LoVo (cell line): ENCODE results near the gene ISX.
"Not testable (repeated sequence)": the region's sequence is repeated elsewhere in the genome, so short reads cannot be mapped to it uniquely, and the experiment has no call there.

Source experiments
- DNase-seq: peaks from one replicate; pipeline ENCODE4 v3.0.0-alpha.2; 2016; ENCODE audit warnings: low spot score

Gene ISX

DNA sequence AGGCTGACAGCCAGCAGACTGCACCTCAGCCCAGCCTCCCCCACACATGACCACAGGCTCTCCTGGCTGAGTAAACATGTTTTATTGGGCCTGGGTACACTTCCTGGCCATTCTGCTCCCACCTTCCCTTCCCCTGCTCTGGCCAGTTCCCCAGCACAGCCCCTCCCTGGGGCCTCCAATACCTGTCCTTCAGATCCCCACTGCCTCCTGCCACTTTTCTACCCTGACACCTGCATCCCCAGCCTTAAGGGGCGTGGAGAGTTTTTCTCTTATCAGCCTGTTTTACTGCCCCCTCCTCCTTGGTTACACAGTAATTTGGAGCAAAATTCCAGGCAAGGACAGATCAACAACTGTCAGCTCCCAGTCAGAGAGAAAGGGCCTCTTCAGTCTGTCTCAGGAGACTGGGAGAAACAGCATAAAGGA is at the start of gene ISX:
Gene ISX, plus strand, starts transcription at position 363 of the 423 bp plus-strand sequence. CDS start 930 bp downstream, outside the sequence.
- peak; percentile 11 for DNase-seq

DNA sequence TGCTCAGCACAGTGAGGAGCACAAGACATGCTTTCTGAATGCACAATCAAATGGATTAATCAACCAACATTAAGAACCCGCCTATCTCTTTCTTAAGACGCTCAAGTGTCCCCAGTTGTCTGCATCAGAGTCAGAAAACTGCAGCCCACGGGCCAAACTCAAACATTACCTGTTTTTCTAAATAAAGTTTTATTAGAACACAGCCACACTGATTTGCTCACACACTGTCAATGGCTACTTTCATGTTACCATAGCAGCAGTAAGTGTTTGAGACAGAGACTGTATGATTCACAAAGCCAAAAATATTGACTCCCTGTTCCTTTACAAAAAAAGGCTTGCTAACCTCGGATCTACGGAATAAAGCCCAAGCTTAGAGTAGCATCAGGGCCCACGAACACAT is 49.0 kb upstream of the ISX start:
- DNase-seq: no peak

DNA sequence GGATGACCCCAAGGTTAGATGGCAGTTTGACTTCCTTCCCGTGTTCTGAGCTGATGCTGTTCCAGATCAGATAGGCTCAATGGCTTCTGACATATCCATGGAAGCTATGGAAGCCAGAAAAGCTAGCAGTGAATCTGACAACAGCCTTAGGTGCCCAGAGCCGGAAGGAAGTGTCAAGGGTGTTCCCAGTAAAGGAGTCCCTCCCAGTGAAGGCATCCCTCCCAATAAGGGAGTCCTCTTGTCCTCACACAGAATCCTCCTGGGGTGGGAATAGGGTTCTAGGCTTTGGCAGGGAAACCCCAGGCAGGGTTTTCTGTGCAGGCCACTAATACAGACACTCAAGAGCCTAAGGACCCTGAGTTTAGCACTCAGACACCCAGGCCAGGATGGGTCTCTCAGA is 47.0 kb upstream of the ISX start:
- DNase-seq: no peak

DNA sequence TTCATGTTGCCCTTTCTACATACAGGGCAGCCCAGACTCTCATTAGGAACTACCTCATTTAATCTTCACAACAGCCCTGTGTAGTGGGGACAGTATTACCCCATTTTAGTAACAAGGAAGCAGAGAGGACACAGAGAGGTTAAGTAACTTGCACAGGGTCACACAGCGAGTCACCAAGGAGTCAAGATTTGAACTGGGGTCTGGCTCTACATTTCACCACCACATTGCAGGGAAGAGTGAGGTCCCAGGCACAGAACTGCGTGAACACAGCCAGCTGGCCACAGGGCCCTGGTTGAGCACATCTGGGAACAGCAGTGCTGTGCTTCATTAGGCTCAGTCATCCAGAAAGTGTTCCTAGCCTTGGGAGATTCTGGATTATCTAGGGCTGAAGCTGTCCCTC is 45.4 kb upstream of the ISX start:
- DNase-seq: no peak

DNA sequence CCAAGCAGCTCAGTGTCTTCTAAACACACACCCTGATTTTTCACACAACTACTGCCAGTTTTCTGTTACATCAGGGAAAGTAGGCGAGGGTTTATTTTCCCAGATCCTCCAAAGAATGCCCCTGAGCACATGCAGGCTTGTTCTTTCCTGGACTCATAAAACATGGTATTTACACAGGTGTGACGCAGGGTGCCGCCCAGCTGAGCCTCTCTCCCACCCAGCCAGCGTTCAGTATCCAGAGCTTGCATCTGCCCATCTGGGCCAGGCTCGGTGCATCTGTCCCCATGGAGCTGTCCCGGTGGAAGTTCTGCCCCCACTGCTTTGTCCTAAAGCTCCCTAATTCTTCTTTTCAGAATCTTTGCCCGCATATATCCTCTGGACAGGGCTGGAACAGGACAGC is 44.8 kb upstream of the ISX start:
- DNase-seq: peak; percentile 19

DNA sequence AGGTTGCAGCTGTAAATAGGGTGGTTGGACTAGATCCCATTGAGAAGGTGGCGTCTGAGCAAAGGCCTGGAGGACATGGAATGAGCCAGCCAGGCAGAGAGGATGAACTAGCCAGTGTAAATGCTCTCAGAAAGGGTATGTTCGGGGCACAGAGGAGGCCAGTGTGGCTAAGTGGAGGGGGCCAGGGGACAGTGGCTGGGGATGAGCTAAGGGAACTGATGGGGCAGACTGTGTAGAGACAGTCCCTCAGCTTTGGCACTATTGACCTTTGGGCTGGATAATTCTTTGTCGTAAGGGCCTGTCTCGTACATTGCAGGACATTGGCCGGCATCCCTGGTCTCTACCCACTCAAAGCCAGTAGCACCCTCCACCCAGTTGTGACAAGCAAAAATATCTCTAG is 43.7 kb upstream of the ISX start:
- DNase-seq: no peak

DNA sequence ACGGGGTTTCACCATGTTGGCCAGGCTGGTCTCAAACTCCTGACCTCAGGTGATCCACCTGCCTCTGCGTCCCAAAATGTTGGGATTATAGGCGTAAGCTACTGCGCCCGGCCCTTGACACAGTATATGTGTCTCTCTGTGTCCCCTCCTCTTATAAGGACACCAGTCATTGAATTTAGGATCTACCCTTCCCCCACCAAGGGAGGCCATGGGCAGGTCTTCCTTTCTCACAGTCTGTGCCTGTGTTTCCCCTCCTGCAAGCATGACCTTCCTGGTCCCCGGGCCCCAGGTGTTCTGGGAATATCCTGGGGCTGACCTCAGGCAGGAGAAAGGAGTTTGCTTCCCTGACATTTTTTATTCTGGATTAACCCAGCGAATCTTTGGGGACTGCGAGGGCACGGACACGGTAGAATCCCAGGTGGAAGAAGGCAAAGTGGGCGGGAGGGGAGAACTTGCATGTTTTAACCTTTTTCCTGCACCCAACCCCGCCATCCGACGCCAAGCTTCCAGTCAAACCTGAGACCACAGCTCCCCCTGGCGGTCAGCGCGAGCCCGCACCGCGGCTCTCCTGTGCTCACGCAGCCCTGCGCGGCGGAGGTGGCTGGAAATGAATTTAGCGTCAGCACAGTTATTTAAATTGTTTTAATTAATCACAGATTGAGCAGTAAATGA is 42.1 kb upstream of the ISX start:
- DNase-seq: peak; percentile 47

DNA sequence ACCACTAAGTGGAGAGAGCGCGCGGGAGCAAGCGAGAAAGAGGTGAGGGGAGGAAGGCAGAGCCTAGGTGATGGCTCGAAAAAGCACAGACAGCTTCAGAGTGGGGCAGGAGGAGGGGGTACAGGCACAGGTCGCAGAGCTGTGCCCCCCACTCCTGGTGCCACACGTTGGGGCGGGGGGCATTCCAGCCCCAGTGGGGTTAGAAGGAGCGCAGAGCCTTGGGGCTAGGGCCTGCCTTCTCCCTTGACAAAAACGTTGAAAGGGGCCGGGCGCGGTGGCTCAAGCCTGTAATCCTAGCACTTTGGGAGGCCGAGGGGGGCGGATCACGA is 41.6 kb upstream of the ISX start:
- DNase-seq: no peak

DNA sequence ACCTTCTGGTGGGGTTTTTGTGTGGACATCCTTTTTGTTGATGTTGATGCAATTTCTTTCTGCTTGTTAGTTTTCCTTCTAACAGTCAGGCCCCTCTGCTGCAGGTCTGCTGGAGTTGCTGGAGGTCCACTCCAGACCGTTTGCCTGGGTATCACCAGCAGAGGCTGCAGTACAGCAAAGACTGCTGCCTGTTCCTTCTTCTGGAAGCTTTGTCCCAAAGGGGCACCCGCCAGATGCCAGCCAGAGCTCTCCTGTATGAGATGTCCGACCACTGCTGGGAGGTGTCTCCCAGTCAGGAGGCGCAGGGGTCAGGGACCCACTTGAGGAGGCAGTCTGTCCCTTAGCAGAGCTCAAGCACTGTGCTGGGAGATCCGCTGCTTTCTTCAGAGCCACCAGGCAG is 35.8 kb upstream of the ISX start:
- DNase-seq: not testable (repeated sequence)

DNA sequence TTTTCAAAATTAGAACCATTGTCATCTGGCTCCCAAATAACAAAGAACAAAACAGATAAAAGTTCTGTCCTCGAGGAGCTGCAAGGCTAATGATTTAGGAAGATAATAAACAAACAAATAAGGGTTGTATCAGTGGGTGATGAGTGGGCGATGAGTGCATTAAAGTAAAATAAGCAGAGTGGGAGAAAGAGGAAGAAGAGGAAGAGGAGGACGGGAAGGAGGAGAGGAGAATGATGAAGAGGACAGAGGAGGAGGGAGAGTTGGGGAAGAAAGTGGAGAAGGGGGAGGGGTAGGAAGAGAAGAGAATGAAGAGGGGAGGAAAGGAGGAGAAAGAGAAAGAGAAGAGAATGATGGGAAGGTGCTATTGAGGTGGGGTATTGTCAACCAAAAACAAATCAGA is 33.4 kb upstream of the ISX start:
- no peak for DNase-seq

DNA sequence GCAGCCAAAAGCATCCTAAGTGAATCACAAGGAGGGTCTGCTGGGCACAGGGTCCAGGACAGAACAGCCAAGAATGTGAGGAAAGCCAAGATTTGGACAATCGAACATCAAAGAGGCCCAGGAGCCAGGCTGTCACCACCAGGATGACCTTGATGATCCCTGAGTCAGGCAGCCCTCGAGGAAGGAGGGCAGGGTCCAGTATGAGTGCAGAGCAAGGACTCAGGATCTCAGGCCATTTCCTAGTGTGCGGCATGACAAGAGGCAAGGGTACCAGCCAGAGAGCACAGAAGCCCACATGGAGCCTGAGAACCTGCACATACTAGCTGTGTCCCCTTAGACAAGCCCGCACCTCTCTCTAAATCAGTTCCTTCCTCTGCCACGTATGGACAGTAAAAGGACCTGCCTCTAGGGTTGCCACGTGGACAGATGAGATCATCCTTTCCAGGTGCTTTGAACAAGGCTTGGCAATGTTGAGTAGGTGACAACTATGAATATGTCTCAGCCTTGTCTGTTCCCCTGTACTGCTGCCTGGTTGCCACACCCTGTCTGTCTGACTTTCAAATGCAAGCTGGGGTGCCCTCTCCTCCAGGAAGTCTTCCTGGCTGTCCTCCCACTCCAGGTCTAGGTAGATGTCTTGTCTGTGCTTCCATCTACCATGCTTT is 32.2 kb upstream of the ISX start:
- DNase-seq: peak; percentile 5

DNA sequence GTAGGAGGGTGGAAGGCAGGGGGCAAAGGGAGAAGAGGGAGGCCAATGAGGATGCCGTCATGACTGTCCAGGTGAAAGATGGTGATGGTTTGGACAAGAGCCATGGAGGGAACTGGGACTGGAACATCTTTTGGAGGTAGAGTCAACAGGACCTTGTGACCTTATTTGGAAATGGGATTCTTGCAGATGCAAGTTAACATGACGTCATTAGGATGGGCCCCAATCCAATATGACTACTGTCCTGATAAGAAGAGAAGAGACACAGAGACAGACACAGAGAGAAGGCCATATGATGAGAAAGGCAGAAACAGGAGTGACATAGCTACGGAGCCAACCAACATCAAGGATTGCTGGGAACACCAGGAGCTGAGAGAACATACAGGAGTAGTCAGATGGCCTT is 31.0 kb upstream of the ISX start:
- no peak for DNase-seq

DNA sequence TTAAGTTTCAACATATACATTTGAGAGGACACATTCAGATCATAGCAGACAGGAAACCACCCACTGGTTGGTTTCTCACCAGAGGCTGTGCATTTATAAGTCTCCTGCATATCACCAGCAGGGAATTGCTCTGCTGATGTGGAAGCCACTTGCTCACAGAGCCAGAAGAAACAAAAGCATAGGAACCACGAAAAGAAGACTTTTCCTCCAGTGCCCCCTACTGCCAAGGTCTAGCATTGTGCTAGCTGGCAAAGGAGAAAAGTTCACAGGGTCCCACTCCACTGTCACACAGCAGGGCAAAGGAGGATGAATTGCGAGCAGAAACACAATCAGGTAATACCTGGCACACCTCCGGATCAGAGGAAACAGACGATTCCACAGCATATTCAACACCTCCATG is 28.9 kb upstream of the ISX start:
- no peak for DNase-seq

DNA sequence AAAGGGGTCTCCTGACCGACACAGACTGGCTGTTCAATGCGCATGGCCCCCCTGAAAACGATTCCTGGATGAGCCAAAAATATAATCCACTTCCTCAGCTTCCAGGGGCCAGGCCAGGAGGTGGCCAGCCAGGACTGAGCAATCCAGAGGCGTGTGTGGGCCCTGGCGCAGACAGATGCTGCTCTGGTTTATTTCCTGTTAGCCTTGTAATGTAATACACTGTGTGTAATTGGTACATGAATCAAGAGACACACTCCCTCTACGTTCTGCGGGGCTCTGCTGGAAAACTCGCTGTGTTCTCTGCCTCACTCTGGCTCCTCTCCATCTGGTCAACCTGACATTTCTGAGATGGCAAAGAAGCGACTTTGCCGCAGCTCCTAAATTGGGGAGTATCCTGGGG is 26.3 kb upstream of the ISX start:
- DNase-seq: no peak

DNA sequence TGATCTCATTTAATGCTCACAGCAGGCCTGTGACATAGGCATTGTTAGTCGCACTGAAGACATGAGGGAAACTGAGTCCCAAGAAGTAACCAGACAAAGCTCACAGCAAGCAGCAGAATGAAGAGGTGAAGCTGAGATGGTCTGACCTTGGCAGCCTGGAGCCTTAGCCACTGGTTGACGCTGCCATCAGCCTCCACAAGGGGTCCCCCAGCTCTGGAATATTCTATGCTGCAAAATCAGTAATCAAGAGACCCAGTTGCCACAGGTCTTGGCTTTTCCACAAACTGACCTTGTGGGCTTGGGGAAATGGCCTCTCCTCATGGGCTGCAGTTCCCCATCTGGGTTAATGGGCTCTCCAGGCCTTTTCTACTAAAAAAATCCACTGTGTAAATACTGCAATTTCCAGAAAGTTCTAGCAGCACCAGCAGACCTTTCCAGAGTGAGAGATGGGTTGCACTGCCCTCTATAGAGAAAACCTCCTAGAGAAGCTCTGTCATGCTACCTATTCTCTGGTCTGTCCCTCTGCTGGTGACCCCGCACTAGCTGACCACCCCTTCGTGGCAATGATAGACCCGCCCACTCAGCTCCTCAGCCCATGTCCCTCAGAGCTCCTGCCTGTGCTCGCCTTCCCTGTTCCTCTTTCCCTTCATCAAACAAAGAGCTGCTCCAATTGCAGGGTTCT is 22.6 kb upstream of the ISX start:
- no peak for DNase-seq

DNA sequence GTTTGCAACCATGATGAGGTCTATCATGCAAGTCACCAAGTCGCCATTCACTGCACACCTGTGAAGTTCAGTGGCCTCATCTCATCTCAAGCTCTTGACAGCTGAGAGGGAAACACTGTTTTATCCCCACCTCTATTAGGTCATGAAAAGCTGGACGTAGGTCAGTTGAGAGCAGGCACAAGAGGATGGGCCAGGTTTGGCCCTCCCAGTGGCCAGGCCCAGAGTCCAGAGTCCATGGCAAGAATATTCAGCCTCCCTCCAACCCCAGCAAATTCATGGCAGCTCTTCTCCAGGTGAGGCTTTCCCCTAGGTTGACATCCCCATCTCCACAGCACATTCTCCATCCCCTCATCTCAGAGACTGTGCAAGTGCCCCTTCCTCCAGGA is 22.0 kb upstream of the ISX start:
- DNase-seq: no peak

DNA sequence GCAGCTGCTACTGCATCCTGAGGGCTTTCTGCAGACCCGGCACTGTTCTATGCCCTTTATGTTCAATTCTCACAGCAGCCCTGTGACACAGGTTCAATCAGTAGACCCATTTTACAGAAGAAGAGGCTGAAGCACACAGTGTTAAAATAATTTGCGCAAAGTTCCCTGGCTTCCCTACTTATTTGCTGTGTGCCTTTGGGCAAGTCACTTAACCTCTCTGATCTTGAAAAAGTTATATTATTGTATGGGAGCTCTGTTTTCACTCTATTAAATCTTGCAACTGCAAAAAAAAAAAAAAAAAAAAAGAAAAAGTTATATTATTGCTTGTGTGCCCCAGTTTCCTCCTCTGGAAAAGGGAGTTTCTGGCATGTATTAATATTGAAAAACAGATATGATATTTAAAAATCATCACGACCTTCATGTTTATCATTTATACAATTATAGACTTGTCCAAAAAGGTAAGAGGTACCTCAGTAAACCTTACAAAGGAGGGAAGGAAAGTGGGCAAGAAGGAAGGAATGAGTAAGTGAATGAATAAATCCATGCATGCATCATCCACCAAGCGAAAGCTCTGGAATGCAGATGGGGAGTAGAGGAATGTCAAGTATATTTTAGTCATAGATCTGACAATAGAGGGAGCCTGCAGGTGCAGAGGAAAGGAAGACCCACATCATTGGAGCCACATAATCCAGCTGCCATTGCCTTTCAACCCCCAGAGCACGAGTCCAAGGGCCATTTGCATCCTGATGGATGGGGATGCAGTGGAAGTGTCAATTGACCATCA is 21.2 kb upstream of the ISX start:
- DNase-seq: no peak

DNA sequence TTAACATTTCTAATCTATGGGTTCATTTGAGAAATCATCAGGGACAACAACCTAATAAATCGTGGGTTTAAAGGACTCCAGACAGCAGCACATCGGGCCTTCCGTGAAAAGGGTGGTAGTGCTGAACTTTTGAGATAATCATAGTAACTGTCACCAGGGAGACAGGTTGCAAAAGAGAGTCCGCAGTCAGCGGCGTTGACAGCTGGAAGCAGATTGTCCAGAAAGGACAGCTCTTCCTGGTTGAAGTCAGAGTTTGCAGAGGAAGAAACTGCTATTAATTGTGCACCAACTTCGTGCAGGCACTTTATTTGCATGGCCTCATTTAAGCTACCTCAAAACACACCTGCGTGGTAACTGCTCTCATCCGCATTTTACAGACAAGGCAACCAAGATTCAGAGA is 20.5 kb upstream of the ISX start:
- no peak for DNase-seq

DNA sequence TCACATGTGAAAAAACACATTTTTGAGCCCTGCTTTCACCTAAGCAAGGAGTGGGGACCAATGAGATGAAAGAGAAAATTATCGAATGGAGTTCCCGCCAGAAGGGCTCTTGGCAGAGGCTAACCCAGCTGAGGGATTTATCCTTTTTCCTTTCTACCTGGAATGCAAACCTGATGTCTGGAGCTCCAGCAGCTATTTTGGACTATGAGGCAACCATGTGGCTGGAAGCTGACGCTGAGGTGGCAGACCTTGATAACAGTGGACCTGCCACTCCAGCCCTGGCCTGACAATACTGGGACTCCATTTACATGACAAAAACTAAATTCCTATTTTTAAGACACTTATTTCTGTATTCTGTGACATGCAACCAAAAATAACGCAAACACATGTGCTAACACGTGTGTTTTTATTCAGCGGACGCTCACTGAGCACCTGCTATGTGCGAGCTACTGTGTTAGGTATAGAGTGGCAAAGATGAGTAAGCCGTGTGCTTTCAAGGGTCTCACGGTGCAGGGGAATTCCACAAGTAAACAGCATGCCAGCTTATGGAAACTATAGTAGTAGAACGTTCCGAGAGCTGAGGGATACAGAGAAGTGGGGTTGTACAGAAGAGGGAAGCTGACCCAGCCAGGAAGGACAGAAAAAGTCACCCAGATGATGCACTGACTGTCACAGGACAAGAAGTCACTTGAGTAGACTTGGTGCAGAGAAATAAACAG is 19.1 kb upstream of the ISX start:
- DNase-seq: no peak

DNA sequence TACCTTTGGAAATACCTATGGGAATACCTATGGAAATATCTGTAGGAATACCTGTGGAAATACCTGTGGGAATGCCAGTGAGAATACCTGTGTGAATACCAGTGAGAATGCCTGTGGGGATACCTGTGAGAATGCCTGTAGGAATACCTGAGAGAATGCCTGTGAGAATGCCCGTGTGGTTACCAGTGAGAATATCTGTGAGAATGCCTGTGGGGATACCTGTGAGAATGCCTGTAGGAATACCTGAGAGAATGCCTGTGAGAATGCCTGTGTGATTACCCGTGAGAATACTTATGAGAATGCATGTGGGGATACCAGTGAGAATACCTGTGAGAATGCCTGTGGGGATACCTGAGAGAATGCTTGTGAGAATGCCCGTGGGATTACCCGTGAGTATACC is 15.9 kb upstream of the ISX start:
- not testable (repeated sequence) for DNase-seq

DNA sequence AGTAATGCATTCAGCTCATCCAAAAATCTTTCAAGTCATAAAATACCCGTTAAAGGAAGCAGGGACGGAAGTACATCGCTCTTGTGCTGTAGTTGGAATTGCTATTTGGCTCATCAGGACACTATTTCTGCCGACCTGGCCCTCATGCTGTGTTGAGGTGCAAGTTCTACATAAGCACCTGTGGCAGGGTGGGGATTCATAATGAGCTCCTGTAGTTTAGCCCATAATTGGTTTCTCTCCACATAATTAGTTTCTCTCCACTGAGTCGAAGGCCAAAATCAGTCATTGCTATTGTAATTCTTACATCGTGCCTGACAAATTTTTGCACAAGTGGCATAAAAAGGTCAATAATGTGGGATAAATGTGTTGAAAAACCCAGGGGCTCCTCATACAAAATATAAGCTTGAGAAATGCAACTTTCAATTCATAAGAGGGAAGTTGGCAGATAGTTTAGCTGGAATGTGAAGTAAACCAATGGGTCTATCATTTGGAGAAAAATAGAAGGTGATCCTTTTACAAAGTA is 14.9 kb upstream of the ISX start:
- no peak for DNase-seq

DNA sequence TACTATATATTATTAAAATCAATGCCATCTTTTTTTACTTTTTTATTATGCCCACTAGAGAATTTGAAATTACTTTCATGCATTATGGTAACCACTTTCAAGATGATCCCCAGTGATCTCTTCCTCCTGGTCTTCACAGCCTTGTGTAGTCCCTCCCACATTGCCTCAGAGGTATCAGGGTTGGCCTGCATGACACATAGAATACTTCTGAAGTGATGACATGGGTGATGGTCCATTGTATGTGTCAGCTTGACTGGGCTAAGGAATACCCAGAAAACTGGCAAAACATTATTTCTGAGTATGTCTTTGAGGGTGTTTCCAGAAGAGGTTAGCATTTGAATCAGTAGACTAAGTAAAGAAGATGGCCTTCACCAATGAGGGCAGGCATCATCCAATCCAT is 14.2 kb upstream of the ISX start:
- no peak for DNase-seq
